ENCODE measurements around the gene KRT31.
"Not testable (repeated sequence)": the region's sequence is repeated elsewhere in the genome, so short reads cannot be mapped to it uniquely, and the experiment has no call there.

KRT31 gene

DNA sequence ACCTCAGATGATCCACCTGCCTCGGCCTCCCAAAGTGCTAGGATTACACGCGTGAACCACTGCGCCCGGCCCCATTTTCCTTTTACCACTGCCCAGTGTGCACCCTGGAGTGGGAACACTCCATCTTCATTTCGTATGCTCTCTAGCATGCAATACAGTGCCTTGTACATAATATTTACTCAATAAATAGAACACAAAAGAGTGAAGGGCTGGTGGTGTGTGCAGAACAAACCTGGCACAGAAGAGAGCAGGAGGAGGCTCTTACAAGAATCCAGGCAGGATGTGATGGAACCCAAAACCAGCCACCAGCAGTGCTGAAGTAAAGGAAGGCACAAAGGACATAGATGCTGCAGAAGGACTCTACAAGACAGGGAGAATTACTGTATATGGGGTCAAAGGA, 19.7 kb upstream of the KRT31 start:
- peak; percentile 46 for DNase-seq

DNA sequence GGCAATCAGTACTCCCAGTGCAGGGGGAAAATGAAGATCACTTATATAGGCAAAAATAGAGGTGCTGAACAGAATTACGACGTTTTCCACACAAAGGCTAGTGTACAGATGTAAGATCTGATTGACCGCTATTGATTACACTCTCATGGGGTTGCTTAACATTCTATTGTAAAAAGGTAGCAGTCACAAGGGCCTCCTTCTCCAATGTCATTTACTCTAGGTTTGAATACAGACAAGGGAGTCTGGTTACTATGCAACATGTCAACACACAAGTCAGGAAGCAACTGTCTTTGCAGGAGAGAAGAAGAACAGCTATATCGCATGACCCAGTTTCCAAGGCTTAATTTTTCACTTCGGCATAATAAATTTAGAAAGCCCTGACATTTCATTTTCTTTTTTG, 19.1 kb upstream of the KRT31 start:
- DNase-seq: peak; percentile 57

DNA sequence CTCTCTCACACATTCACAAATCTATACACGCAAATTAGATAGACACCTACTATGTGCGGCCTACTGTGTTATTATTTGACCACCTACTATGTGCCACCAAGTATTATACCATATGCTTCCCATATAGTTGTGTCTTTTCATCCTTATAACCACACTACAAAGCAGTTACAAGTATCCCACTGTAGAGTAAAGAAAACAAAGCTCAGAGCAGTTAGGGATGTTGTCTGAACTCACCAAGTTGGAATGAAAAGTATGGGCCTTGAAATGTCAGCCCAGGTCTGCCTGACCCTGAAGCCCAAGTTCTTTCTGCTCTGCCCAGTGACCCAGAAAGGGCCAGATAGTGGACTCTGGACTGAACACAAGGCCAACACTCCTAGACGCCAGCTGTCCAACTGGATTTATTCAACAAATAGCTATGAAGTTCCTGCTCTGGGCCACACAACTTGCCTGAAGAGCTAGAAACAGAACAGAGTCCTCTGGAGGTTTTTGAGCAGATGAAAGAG, 18.5 kb upstream of the KRT31 start:
- DNase-seq: no peak

DNA sequence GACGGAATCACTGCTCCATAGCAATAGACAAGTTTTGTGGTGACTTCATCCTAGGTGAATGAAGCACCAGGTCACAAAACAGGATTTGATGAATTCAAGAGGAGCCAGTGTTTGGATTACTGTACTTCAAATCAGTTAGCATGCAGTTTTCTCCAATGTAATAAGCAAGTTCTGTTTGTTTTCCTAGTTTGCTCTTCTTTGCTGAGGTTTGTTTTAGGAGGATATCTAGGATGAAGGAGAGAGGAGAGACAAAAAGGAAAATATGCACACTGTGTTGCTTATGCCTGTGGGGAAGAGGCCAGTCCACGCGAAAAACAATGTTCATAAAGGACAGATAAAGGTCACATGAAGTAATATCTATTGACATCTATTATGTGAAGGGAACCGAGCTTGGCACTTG, 18.0 kb upstream of the KRT31 start:
- DNase-seq: no peak

DNA sequence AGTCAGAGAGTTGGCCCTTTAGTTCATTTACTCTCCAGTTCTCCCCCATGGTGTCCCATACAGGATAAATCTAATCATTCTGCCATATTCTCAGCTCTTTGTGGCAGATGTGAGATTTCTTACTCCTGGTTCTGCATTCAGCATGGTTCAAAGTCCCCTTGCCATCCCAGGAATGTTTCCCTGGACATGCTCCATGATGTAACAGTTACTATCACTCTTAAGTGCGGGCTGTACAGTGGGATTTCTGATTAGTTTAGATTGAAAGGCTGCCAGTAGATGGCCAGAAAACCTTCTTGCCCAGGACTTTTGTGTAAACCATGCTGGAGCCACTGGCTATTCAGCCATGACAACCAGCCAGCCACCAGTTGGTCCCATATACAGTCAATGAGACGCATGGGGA, 16.6 kb upstream of the KRT31 start:
- DNase-seq: no peak

DNA sequence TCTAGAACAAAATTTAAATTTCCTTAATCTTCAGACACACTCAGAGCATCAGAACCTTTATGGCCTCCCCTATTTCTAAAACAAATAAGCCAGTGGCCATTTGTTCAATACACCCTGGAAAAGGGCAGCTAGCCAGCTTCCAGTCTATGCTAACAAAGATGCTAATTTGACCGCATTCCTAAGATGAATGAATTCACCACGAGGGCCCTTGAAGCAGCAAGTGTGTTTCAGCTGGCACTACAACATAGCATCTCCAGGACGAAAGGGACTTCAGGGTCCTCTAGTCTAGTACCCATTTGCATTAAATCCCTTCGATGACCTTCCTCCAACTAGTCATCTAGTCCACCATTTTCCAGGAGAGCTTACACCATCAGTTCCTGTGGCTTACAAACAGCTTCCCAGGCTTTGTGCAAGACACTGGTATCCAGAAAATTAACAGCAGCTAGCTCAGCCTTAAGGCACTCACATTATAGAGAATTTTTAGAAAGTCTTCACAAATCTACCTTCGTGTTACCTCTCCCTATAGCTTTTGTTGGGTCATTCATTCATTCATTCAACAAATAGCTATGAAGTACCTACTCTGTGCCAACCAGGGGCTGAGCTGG, 16.0 kb upstream of the KRT31 start:
- peak; percentile 18 for DNase-seq

DNA sequence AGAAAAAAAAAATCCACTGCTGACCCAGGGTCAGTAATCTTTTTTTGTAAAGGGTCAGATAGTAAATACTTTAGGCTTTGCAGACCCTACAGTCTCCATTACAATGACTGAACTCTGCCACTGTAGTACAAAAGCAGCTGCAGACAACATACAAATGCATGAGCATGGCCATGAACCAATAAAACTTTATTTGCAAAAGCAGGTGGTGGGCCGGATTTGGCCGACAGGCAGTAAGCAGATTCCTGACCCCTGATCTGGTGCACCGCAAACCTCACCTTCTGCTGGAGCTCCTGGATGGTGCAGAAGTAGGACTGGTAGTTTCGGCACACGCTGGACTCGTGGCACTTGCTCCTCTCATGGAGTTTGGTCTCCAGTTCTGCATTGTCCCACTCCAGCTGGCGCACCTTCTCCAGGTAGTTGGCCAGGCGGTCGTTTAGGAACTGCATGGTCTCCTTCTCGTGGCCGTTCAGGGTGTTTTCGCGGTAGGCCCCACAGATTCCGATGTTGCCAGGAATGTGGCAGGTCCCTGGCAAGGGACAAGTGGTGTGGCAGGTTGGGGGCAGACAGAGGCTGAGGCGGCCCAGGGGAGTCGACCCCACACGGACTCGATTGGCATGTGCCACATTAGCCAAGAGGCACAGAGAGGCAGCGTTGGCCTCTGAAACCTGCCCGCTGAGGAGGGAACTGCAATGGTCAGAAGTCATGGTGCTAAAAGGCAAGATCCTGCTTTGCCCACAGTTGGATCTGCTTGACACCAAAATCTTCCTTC, 13.8 kb upstream of the KRT31 start:
- no peak for DNase-seq

DNA sequence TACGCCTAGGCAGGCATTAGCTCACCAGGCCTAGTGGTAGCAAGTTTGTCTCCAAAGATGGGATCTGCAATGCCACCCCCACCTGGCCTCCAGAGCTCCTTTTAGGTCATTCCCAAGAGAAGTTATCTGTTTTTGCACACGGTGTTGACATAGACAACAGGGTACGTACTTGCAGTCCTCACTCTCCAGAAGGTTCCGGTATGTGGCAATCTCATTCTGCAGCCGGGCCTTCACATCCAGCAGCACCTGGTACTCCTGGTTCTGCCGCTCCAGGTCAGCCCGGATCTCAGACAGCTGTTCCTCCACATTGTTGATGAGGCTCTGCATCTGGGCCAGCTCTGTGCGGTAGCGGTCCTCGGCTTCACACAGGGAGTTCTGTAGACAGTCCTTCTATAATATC, 9.8 kb upstream of the KRT31 start:
- DNase-seq: no peak

DNA sequence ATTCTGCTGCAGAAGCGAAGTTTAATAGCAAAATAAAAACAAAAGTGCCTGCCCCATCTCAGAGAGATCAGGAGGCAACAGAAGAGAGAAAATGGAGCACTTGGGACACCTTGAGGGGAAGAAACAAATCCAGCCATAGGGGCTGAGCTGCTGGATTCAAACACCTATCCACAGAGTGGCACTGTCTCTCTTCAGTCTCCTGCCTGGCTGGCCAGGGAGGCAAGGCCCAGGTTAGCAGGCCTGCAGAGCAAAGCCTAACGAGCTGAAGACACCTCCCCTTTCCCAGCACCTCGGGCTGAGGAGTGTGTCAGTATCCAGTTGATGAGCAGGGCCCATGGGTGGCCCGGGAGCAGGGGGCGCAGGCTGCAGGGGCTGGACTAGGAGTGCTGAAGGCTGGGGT, 8.8 kb upstream of the KRT31 start:
- no peak for DNase-seq

DNA sequence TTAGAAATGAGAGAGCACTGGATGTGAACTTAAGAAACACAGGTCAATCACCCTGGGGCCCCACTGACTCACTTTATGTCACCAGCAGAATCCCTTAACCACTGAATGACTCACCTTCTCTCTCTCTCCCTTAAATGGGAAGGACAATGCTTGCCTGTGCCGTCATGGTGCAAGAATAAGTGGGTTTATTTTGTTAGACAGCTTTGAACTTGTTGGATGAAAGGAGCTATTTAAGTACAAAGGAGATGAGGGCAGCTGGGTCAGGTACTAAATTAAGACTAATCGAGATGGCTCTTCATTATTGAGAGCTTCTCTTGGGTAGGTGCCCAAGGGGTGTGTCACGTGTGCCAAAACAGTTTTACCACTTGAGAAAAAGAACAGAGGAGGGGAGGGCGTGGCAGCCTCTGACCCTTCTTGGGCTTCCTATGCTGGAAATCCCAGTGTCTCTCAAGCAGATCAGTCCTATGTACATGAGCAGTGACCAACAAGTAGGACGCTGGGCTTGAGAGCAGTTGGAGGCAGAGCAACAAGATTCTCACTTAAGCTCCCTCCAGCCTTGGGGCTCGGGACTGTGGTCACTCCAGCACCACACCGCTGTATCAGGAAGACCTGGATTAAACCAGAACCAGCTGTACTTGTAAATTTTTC, 6.7 kb upstream of the KRT31 start:
- DNase-seq: no peak

DNA sequence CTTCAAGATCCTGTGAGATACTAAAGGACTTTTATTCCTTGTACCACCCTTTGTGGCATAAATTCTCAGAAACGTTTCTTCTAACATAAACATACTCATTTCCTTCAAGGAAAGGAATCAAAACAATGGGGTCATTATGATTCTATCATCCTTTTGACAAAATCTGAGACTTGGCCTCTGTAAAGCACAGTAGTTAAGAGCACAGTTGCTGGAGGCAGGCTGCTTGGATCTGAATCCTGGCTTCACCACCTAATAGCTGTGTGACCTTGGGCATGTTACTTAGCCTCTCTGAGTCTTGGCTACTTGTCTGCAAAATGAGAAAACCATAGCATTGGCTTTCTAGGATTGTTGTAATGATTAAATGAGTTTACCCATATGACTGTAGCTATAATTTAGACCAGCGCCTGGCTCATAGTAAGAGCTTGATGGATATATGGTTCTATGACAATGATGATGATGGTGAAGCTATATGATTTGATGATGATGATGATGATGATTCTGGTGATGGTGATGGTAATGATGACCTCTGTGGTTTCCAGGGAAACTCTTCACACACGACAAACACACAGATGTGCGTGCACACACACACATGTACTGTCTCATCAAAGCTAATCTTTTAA, 6.1 kb upstream of the KRT31 start:
- no peak for DNase-seq

DNA sequence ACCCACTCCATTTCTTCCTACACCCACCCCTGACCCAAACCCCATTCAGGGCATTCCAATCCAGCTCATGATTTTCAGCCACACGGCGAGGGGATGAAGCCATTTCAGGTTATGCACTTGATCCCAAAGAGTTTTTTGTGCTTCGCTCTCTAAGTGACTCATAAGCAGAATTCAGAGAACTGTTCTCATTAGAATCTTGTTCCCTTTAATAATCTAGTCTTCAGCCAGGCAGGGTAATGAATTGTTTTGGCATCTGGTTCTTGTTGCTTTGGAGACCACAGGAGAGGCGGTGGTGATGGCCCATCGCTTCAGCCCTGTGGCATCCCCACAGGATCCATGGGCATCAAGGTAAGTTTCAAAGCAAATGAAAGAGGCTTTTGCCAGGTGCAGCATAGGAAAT, 4.8 kb upstream of the KRT31 start:
- no peak for DNase-seq

DNA sequence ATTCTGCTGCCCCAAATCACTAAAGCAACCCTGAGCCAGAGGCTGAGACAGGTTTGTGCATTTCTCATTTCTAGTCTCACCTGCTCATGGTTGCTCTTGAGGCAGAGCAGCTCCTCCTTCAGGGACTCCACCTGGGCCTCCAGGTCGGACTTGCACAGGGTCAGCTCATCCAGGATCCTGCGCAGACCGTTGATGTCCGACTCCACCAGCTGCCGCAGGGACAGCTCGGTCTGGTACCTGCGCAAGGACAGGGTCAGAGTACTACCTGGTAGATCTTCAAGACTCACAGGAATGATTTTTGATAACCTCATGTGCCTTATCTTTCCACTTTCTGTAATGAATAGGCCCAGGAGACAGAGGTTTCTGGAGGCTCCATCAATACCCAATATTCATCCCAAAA, 1.1 kb downstream of the KRT31 start:
- DNase-seq: no peak

DNA sequence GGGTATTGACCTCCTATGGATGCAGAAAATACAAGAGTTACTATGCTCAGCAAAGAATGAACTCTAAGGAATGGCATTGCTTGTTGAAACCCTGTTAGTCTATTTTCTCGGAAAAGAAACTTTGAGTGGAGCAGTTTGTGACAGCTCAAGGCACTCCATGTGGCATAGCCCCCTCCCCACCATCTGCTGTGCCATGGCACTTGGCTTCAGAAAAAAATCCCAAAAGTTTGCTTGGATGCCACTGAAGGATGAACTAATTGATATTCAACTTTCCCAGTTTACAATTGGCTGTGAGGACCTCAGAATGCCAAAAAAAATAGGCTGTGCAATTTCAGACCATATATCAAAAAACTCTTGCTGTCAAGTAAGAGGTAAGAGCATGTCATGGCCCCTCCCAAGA, 1.8 kb downstream of the KRT31 start:
- DNase-seq: no peak

DNA sequence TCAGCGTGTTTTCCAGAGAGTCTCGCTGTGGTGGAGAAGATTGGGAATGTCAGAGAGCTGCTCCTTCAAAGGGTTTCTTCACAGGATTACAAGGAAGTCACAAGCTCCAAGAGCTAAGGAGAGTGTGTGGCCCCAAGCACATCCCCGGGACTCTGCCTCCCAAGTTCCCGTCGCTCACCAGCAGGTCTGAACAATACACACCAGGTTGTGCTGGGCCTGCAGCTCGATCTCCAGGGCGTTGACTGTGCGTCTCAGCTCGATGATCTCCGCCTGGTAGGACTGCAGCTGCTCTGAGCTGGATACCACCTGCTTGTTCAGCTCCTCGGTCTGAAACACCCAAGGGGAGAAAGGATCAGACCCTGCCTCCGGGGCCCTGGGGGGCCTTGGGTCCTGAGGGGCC, 2.4 kb downstream of the KRT31 start:
- not testable (repeated sequence) for DNase-seq

DNA sequence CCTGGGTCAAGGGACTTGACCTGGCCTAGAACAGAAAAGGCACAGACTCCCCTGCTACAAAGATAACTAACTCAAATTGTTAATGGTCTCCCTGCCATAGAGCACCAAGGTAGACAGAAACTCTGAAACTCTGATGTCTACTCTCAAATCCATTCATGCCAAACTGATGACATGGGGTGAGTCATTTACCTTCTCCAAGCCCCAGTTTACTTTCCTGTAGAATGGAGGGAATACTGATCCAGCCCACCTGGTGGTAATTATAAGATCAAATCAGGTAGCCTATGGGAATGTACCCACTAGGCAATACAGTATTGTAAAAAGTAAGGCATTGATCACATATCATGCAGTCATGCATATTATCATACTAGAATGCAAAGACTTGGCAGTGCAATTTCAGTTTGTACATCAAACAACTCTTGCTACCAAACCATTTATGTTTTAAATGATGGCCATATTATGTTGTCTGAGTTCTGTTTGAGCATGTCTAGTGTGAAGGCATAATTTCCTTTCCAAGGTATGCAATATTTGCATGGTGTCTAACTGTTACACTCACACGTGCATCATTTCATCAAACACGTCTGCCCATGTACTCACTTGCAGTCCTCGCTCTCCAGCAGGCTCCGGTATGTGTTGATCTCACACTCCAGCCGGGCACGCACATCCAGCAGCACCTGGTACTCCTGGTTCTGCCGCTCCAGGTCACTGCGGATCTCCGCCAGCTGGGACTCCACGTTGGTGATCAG, 3.0 kb downstream of the KRT31 start:
- no peak for DNase-seq

DNA sequence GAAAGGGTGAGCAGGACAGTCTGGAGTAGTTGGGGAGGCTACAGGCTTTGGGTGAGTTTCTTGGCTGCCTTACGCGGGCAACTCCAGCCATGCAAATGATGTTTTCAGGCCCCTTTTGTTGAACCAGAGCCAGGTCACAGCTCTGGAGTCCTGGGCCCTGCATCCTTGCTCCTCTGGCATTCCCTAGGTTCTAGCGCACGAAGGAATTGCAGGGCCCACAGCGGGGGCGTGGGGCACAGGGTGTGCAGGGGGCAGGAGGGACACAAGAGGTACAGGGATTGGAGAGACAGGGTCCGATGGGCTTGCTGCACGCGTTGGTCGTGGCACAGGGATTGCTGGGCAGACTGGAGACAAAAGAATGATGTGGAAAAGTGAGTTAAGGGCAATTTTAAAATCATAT, 3.6 kb downstream of the KRT31 start:
- no peak for DNase-seq

DNA sequence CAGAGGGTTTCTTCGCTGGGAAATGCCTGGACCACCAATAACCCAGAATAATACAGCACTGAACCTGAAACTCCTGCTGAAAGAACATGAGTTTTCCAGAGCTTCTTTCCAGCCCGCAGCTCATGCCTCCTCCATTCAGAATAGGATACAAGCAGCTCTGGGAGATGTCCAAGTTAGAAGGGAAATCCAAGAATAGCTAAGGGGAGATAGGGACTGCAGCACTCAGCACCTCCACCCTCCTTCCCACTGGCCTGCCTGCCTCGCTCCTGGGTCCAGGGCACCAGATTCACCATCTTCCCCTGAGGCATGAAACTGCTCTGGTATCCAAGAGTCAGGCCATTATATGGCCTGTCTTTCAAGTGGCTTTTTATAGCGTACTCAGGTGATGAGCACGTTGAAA, 4.1 kb downstream of the KRT31 start:
- no peak for DNase-seq

DNA sequence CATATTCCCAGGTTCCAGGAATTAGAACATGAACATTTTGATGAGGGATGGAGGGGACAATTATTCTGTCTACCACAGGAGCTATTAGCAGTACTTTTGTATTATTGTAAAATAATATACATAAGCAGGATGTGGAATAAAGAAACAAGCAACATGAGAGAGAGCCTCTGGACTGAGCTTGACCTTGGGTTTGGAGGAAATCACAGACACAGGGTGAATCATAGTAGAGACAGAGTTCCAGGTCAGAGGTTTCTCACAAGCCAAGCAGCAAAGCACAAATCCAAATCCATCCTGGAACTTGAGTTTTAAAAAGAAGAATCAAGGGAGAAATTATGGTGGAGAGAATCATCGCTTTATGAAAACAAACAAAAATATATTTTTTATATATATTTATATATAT, 5.1 kb downstream of the KRT31 start:
- DNase-seq: no peak

DNA sequence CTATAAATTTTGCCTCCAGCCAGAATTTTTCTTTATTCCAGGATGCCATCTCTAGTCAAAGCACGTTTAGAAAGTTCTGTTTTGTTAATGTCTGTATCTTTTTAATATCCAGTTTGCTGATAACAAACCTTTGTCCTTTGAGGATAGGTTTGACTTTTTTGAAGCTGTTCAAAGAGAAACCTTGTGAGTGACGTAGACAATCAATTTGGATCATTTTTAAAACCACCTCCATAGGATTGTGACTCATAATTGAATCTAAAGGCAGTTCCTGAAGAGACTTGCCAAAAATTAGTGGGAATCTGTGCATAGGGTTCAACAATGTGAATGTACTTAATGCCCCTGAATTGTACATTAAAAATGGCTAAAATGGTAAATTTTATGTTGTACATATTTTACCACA, 5.9 kb downstream of the KRT31 start:
- no peak for DNase-seq

DNA sequence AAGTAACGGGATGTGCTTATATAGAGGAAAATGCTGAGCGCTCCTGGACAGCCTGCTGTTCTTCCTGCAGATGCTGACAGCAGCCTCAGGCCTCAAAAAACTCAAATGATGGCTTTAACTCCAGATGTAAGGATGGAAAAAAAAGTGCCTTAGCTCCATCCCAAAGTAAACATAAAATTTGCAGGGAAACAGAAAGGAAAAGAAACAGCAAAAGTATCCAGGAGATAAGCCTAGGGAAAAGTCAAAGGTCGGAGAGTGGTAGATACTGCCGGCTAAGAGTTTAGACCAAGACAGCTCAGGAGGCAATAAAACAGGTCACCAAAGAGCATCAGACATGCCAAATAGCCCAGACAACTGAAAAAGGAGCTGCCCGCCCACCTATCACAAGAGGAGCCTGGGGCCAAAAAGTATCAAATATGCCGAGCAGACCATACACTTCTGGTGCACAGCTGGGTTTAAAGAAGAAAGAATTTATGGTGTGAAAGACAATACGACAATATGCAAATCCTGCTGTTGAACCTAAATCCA, 6.9 kb downstream of the KRT31 start:
- DNase-seq: no peak

DNA sequence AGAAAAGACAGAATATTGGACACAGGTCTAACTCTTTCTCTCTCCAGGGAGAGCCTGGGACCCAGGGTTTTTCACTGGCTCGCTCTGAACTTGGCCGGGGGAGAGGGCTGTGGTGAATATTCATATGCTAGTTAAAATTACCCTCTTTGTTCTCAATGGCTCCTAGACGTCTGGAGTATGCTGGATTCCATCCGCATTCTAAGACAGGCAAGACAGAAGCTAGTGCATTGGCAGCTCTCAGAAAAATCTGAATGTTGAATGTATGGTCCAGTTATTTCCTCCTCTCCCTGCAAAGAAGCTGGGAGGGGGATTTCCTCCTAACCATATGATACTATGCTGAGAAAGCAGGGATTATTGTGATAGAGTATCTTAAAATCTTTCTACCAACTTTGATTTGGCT, 9.7 kb downstream of the KRT31 start:
- no peak for DNase-seq

DNA sequence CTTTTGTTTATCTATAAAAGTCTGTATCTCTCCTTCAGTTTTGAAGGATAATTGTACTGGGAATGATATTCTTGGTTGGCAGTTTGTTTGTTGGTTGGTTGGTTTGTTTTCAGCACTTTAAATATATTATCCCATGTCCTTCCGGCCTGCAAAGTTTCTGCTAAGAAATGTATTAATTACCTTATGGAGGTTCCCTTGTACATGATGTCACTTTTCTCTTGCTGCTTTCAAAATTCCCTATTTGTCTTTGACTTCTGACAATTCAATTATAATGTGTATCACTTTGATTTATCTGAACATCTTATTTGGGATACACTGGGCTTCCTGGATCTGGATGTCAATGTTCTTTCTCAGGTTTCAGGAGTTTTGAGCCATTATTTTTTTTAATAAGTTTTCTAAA, 11.2 kb downstream of the KRT31 start:
- no peak for DNase-seq

All from NCI-H2029 treated with DMSO at 0.1 percent for 48 hours (cell line).